K562 (cell line): ENCODE data around the gene CABP2. TPM values are rescaled to one million over a fixed set of nuclear protein-coding genes. Genes with fewer than 3 reads are reported as not detected.
A peak's percentile ranks its signal among the peaks of the same experiment; 100 is the strongest.

Experiments used
- ARHGAP35 ChIP-seq: fragments of 450-650 bp; IDR thresholded peaks from 2 replicates; pipeline ENCODE4 v1.6.1; 2018; ENCODE audit not compliant: partially characterized antibody
- ATF7 ChIP-seq: fragments of 450-650 bp; IDR thresholded peaks from 2 replicates; pipeline ENCODE4 v1.7.1; 2014; ENCODE audit warnings: mild to moderate bottlenecking, moderate library complexity
- BRF1 ChIP-seq: IDR thresholded peaks from 3 replicates; pipeline ENCODE4 v1.6.1; 2011; ENCODE audit warnings: borderline replicate concordance, mild to moderate bottlenecking; ENCODE audit not compliant: insufficient read length; ENCODE audit errors: extremely low read depth
- CBFA2T2 ChIP-seq: fragments of 450-650 bp; conservative IDR thresholded peaks from 2 replicates; pipeline ENCODE4 v1.6.1; 2017; ENCODE audit warnings: mild to moderate bottlenecking
- CTBP1 ChIP-seq: fragments of 450-650 bp; IDR thresholded peaks from 2 replicates; pipeline ENCODE4 v1.6.1; 2016; ENCODE audit warnings: borderline replicate concordance
- CTCF ChIP-seq, 3 experiments: IDR thresholded peaks in 2 of 3; conservative IDR thresholded peaks in 1 of 3; 2 replicates each; pipeline ENCODE4 v1.5.1; 2011 to 2012; ENCODE audit warnings: low read length in 3 of 3, mild to moderate bottlenecking in 3 of 3, control low read depth in 2 of 3, improper control_type of control experiment in 1 of 3, inconsistent platforms in 1 of 3, low read depth in 1 of 3, mixed read lengths in 1 of 3, moderate library complexity in 1 of 3; ENCODE audit not compliant: insufficient read depth in 2 of 3
- CTCFL ChIP-seq: IDR thresholded peaks from 2 replicates; pipeline ENCODE4 v1.6.1; 2011; ENCODE audit warnings: borderline replicate concordance, low read depth, mild to moderate bottlenecking, moderate library complexity, low read length; ENCODE audit not compliant: insufficient read depth, poor library complexity, severe bottlenecking
- HINFP ChIP-seq: fragments of 450-650 bp; conservative IDR thresholded peaks from 2 replicates; pipeline ENCODE4 v1.6.1; 2016; ENCODE audit warnings: missing genetic modification characterization, low read depth, mild to moderate bottlenecking, control low read depth, missing compliant biosample characterization
- KDM1A ChIP-seq, 2 experiments: fragments of 450-650 bp; IDR thresholded peaks; 2 replicates each; pipeline ENCODE4 v1.6.1; 2016; ENCODE audit warnings: mild to moderate bottlenecking in 2 of 2
- KLF6 ChIP-seq: fragments of 250-450 bp; sonication (Bioruptor Pico); IDR thresholded peaks from 2 replicates; pipeline ENCODE4 v1.4.0; 2020; ENCODE audit warnings: mild to moderate bottlenecking, moderate library complexity, borderline replicate concordance
- NFIC ChIP-seq: fragments of 450-650 bp; IDR thresholded peaks from 2 replicates; pipeline ENCODE4 v1.6.1; 2017; ENCODE audit warnings: mild to moderate bottlenecking, inconsistent platforms
- TAF1 ChIP-seq: IDR thresholded peaks from 2 replicates; pipeline ENCODE4 v1.6.1; 2011; ENCODE audit warnings: mild to moderate bottlenecking, low read length, moderate library complexity; ENCODE audit not compliant: insufficient read depth, control insufficient read depth, severe bottlenecking; ENCODE audit errors: extremely low read depth
- USF2 ChIP-seq: sonication (generic); formaldehyde crosslinking; IDR thresholded peaks from 2 replicates; pipeline ENCODE4 v1.5.0; 2020; ENCODE audit warnings: missing genetic modification reagents
- XRCC5 ChIP-seq: fragments of 200-400 bp; formaldehyde crosslinking; IDR thresholded peaks from 2 replicates; pipeline ENCODE4 v1.6.1; 2017; ENCODE audit warnings: low read depth, mild to moderate bottlenecking, low read length
- ZBTB33 ChIP-seq: sonication (generic); formaldehyde crosslinking; IDR thresholded peaks from 2 replicates; pipeline ENCODE4 v1.8.1; 2023; ENCODE audit warnings: mild to moderate bottlenecking, missing genetic modification reagents
- ZNF398 ChIP-seq: fragments of 250-450 bp; sonication (Bioruptor Pico); IDR thresholded peaks from 2 replicates; pipeline ENCODE4 v1.8.0; 2021; ENCODE audit warnings: moderate library complexity, mild to moderate bottlenecking, inconsistent platforms
- polyA plus RNA-seq, 8 experiments: library from polyadenylated mRNA; depleted of rRNA in 4 of 8; stranded (reverse) in 5 of 8; unstranded in 3 of 8; fragments of >200 nt; fragmentation: Nextera tagmentation in 2 of 8; fragmentation: Illumina TruSeq in 1 of 8; extraction: Ambion mirVana in 2 of 8; extraction: Trizol in 1 of 8; gene quantifications; 2 replicates each; pipeline versions ENCODE4 v1.2.1 to v1.2.3, GENCODE V29; 2011 to 2014; ENCODE audit warnings: inconsistent platforms in 1 of 8, missing spikeins in 1 of 8
- total RNA-seq, 7 experiments: library from RNA; depleted of rRNA in 6 of 7; stranded (reverse); fragments of >200 nt in 6 of 7; fragmentation: Illumina TruSeq in 2 of 7; extraction: Trizol in 2 of 7; gene quantifications; 2 replicates each; pipeline versions ENCODE4 v1.2.1 to v1.2.3, GENCODE V29; 2011 to 2021; ENCODE audit warnings: low replicate concordance in 1 of 7

The CABP2 gene
- total and polyA plus RNA-seq, 9 of the 15 experiments (the other 6 are each of a cell fraction or from before 2014, with no cell fraction given) = not detected

- TF ChIP-seq BRF1 = no peak
- TF ChIP-seq NFIC = peak; percentile 96
- peak; percentile 30 to 40; a peak in 2 of 4 replicates for TF ChIP-seq KDM1A (IDR thresholded peaks at IDR 0.05)
- TF ChIP-seq KLF6 (CRISPR knock-in tag) = no peak
- TF ChIP-seq ATF7 = no peak
- TF ChIP-seq HINFP (tag) = no peak
- peak; percentile 95 for TF ChIP-seq USF2 (CRISPR knock-in tag)
- TF ChIP-seq CTBP1 = peak; percentile 63; the same call in 1 of the 2 replicates
- peak; percentile 40 to 46 (median 43) for TF ChIP-seq CTCF (IDR thresholded peaks at IDR 0.05 in 2 of 3, conservative IDR thresholded peaks at IDR 0.05 in 1 of 3; ENCODE audit: insufficient read depth in 2 of 3, low read depth in 1 of 3, low read length in 3 of 3)
- TF ChIP-seq ARHGAP35 = no peak
- no peak for TF ChIP-seq TAF1
- peak; percentile 40 for TF ChIP-seq CTCFL
- TF ChIP-seq XRCC5 = no peak
- TF ChIP-seq CBFA2T2 = 0 out of 2 replicates have a peak, but pooled peaks have one; percentile 18
- TF ChIP-seq ZBTB33 = no peak
- TF ChIP-seq ZNF398 (CRISPR knock-in tag) = no peak
Measured at GRCh38 chr11:67545280-67545679, 22.0 kb upstream of the CABP2 start (continued).
